ENCODE data around the gene NRAP.

DNA sequence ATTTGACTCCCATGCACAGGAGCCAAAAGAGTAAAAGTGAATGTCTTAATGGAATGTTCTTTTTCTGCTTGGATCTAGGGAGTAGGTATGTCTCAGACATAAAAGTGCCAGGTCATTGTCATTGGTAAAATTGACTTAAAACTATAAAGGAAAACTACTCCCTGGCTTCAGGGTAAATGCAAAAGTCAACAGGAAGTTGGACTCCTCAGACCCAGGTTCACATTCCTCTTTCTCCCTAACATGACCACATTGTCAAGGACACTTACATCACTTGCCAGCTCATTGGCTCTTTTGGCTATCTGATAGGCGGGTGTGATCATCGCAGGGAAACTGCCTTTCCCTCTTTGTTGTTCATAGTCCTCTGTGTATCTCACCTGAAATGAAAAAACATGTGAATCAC, 13.7 kb downstream of the NRAP start:
- TF ChIP-seq, protein P1, sequence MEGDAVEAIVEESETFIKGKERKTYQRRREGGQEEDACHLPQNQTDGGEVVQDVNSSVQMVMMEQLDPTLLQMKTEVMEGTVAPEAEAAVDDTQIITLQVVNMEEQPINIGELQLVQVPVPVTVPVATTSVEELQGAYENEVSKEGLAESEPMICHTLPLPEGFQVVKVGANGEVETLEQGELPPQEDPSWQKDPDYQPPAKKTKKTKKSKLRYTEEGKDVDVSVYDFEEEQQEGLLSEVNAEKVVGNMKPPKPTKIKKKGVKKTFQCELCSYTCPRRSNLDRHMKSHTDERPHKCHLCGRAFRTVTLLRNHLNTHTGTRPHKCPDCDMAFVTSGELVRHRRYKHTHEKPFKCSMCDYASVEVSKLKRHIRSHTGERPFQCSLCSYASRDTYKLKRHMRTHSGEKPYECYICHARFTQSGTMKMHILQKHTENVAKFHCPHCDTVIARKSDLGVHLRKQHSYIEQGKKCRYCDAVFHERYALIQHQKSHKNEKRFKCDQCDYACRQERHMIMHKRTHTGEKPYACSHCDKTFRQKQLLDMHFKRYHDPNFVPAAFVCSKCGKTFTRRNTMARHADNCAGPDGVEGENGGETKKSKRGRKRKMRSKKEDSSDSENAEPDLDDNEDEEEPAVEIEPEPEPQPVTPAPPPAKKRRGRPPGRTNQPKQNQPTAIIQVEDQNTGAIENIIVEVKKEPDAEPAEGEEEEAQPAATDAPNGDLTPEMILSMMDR (IDR thresholded peaks at IDR 0.05) = no peak
- TF ChIP-seq POLR2AphosphoS5 (IDR thresholded peaks at IDR 0.05) = no peak
- no peak for TF ChIP-seq POLR2A (IDR thresholded peaks at IDR 0.05)
